Smooth muscle cell (in vitro differentiated cells): Measurements from ENCODE around the gene PSME2. TPM values are rescaled to one million over a fixed set of nuclear protein-coding genes. Genes with fewer than 3 reads are reported as not detected.

Experiments
- DNase-seq: peaks from one replicate; lab custom pipeline; 2025; ENCODE audit not compliant: unreplicated experiment; lab: John Stamatoyannopoulos, UW
- H2AFZ ChIP-seq: fragments of 200-600 bp; sonication (generic); 2 replicates; pipeline ENCODE4 v1.6.0; 2016; ENCODE audit warnings: antibody characterized with exemption, low read depth, mild to moderate bottlenecking
- H3F3A ChIP-seq: fragments of 200-600 bp; sonication (generic); 2 replicates; pipeline ENCODE4 v1.6.0; 2017; ENCODE audit warnings: antibody characterized with exemption, low read depth
- H3K27ac ChIP-seq: fragments of 200-600 bp; sonication (generic); 2 replicates; pipeline ENCODE4 v1.5.1; 2016; ENCODE audit warnings: low read depth, mild to moderate bottlenecking
- H3K27me3 ChIP-seq: fragments of 200-600 bp; sonication (generic); 2 replicates; pipeline ENCODE4 v1.6.1; 2016; ENCODE audit warnings: low read depth, mild to moderate bottlenecking
- H3K36me3 ChIP-seq: fragments of 200-600 bp; sonication (generic); 2 replicates; pipeline ENCODE4 v1.5.1; 2016; ENCODE audit warnings: low read depth
- H3K4me1 ChIP-seq: fragments of 200-600 bp; sonication (generic); 2 replicates; pipeline ENCODE4 v1.5.1; 2016; ENCODE audit warnings: low read depth
- H3K4me2 ChIP-seq: fragments of 200-600 bp; sonication (generic); 2 replicates; pipeline ENCODE4 v1.6.0; 2016; ENCODE audit warnings: mild to moderate bottlenecking
- H3K4me3 ChIP-seq: fragments of 200-600 bp; sonication (generic); 2 replicates; pipeline ENCODE4 v1.5.1; 2016; ENCODE audit warnings: mild to moderate bottlenecking
- H3K79me2 ChIP-seq: fragments of 200-600 bp; sonication (generic); 2 replicates; pipeline ENCODE4 v1.6.0; 2016; ENCODE audit warnings: low read depth, mild to moderate bottlenecking
- H3K9ac ChIP-seq: fragments of 200-600 bp; sonication (generic); 2 replicates; pipeline ENCODE4 v1.6.0; 2016; ENCODE audit warnings: low read depth
- H3K9me3 ChIP-seq: fragments of 200-600 bp; sonication (generic); replicated peaks from 2 replicates; pipeline ENCODE4 v1.5.1; 2016; ENCODE audit warnings: low read depth
- H4K20me1 ChIP-seq: fragments of 200-600 bp; sonication (generic); 2 replicates; pipeline ENCODE4 v1.6.0; 2016; ENCODE audit warnings: low read depth
- CTCF ChIP-seq: fragments of 200-600 bp; sonication (generic); IDR thresholded peaks from 2 replicates; pipeline ENCODE4 v1.5.1; 2017; ENCODE audit warnings: borderline replicate concordance, mild to moderate bottlenecking, antibody characterized with exemption; ENCODE audit not compliant: insufficient read depth, poor library complexity, severe bottlenecking
- WGBS: methylation state at CpG from one replicate; pipeline ENCODE4 v1.1.7; 2016; ENCODE audit warnings: low lambda C conversion rate; 5-methylcytosine and 5-hydroxymethylcytosine counted together
- polyA plus RNA-seq: library from polyadenylated mRNA; unstranded; fragments of >200 nt; fragmentation: Nextera tagmentation; extraction: Ambion mirVana; gene quantifications from 2 replicates; pipeline ENCODE4 v1.2.1, GENCODE V29; 2016
- total RNA-seq: library from RNA; depleted of rRNA; stranded (reverse); fragments of >200 nt; gene quantifications from 2 replicates; pipeline ENCODE4 v1.2.3, GENCODE V29; 2014

PSME2 gene
- total and polyA plus RNA-seq, 2 experiments from 2014 or later, result 40.7 to 164 TPM

- TF ChIP-seq CTCF, result no peak
- H3K9ac ChIP-seq, result peak overlapping the region; percentile 99
- peak overlapping the region; percentile 95 for H3K27ac ChIP-seq
- no peaks in the 10 kb centered on the region for H3K9me3 ChIP-seq
- H2AFZ ChIP-seq, result no peak overlapping the region
- peak overlapping the region; percentile 87 for H3K4me2 ChIP-seq
- WGBS, result 93% methylated on average over 7 of the region's 7 CpGs
- H3K27me3 ChIP-seq, result no peaks in the 10 kb centered on the region
- H3K4me1 ChIP-seq, result peaks cover 10% of the 10 kb centered on the region
- H3K4me3 ChIP-seq, result peak overlapping the region; percentile 86
- peaks cover 5% of the 10 kb centered on the region for H3F3A ChIP-seq
- no peaks in the 10 kb centered on the region for H4K20me1 ChIP-seq
- peaks cover 38% of the 10 kb centered on the region for H3K79me2 ChIP-seq
- H3K36me3 ChIP-seq, result no peaks in the 10 kb centered on the region
- no peak for DNase-seq
Measured at GRCh38 chr14:24194186-24194872, 47.9 kb upstream of the PSME2 start.

DNA sequence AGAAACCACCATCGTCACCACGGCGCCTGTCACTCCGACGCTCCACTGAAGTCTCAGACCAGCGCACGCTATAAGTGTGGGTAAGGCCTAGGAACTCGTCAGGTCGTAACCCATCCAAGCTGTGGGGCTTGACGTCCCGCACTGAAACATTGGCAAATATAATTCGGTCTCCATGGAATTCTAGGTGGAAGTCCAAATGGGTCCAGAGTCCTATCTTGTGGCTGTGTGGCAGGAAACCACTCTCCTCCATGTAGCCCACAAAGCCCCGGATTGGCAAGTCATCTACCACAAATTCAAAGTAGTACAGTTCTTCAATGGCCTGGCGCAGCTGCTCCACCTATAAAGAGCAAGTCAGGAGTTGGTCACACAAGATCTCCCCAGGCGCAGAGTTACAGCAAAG is 46.5 kb upstream of the PSME2 start:
- peaks cover 10% of the 10 kb centered on the region for H3F3A ChIP-seq
- DNase-seq, result no peak
- no peaks in the 10 kb centered on the region for H3K9me3 ChIP-seq
- no peak overlapping the region for H3K4me2 ChIP-seq
- H3K27me3 ChIP-seq, result no peaks in the 10 kb centered on the region
- 99% methylated on average over 15 of the region's 15 CpGs for WGBS
- H2AFZ ChIP-seq, result no peak overlapping the region
- no peak overlapping the region for H3K4me3 ChIP-seq
- no peaks in the 10 kb centered on the region for H4K20me1 ChIP-seq
- no peak overlapping the region for H3K27ac ChIP-seq
- peaks cover 15% of the 10 kb centered on the region for H3K4me1 ChIP-seq
- peaks cover 38% of the 10 kb centered on the region for H3K79me2 ChIP-seq
- H3K9ac ChIP-seq, result no peak overlapping the region
- TF ChIP-seq CTCF, result no peak
- no peaks in the 10 kb centered on the region for H3K36me3 ChIP-seq

- Histone ChIP-seq H3F3A (peaks cover 10% of the 10 kb centered on the region), H2AFZ (no peak overlapping the region), H3K4me1 (peaks cover 11% of the 10 kb centered on the region), H3K4me2 (no peak overlapping the region), H3K9ac (no peak overlapping the region), H3K27ac (no peak overlapping the region), H3K79me2 (peaks cover 30% of the 10 kb centered on the region), H3K9me3 (no peaks in the 10 kb centered on the region), H3K27me3 (no peaks in the 10 kb centered on the region), H3K36me3 (no peaks in the 10 kb centered on the region), H4K20me1 (no peaks in the 10 kb centered on the region), H3K4me3 (no peak overlapping the region)
- no peak for TF ChIP-seq CTCF
- WGBS, result 97% methylated on average over 10 of the region's 10 CpGs
- DNase-seq, result no peak
Measured at GRCh38 chr14:24190416-24190815, 44.0 kb upstream of the PSME2 start.

DNA sequence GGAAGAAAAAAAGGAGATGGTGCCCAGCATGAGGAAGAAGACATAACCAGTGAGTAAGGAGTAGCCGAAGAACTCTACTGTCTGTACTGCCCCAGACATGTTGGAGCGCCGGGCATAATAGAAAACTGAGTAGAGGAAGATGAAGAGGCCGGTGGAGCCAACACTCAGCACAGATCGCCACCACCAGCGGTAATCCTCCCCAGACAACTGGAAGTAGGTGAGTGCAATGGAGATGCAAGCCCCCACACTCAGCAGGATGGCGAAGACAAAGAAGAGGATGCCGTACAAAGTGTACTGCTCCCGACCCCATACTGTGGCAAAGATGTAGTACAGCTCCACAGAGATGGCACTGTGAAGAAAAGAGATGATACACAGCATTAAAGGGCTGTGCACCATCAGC is 43.0 kb upstream of the PSME2 start:
- WGBS, result 96% methylated on average over 9 of the region's 9 CpGs
- H3K27me3 ChIP-seq, result no peaks in the 10 kb centered on the region
- peak overlapping the region; percentile 85 for H3K4me2 ChIP-seq
- H4K20me1 ChIP-seq, result no peaks in the 10 kb centered on the region
- peaks cover 10% of the 10 kb centered on the region for H3F3A ChIP-seq
- peaks cover 24% of the 10 kb centered on the region for H3K79me2 ChIP-seq
- no peak for DNase-seq
- peak overlapping the region; percentile 78 for H3K27ac ChIP-seq
- H3K9me3 ChIP-seq, result no peaks in the 10 kb centered on the region
- no peak for TF ChIP-seq CTCF
- peaks cover 11% of the 10 kb centered on the region for H3K4me1 ChIP-seq
- no peak overlapping the region for H3K9ac ChIP-seq
- no peak overlapping the region for H3K4me3 ChIP-seq
- no peaks in the 10 kb centered on the region for H3K36me3 ChIP-seq
- H2AFZ ChIP-seq, result no peak overlapping the region
